K562 (cell line): ENCODE data around the gene KRTAP1-1. TPM values are rescaled to one million over a fixed set of nuclear protein-coding genes. Genes with fewer than 3 reads are reported as not detected.

Experiments used
- ATAC-seq: fragments of 200-7000 bp; cut with Tn5 transposase; 3 replicates; pipeline ENCODE4 v1.9.1; 2020; ENCODE audit warnings: moderate library complexity
- BruUV-seq: library from RNA; stranded (reverse); fragments of 400-500 nt; replicated peaks from 2 replicates; lab custom pipeline; 2021; lab: Mats Ljungman, UMichigan
- CTCF ChIA-PET: fragments of 300-600 bp; formaldehyde crosslinking; extraction: SDS; loops from one replicate; lab custom pipeline; 2021; ENCODE audit warnings: low intra/inter-chr PET ratio; lab: Yijun Ruan, JAX
- POLR2A ChIA-PET: fragments of 300-600, 350-650 bp; sonication (Branson Sonifier 250); formaldehyde crosslinking; extraction: SDS; loops from one replicate; lab custom pipeline; 2021; ENCODE audit warnings: antibody characterized with exemption, inconsistent platforms; lab: Yijun Ruan, JAX
- DNase-seq, 4 experiments: peaks; one replicate each; pipeline versions ENCODE4 v3.0.0 to v3.0.0-alpha.2; 2011 to 2018; ENCODE audit warnings: low spot score in 3 of 4, mixed read lengths in 3 of 4; ENCODE audit errors: extremely low read depth in 1 of 4
- FAIRE-seq: peaks from 2 replicates; lab custom pipeline; 2011; peaks lifted over from hg19 to GRCh38; lab: Jason Lieb, UNC
- H2AFZ ChIP-seq: 2 replicates; pipeline ENCODE4 v1.6.0; 2011; ENCODE audit warnings: low read depth, low read length, control low read depth, inconsistent platforms
- H3K27ac ChIP-seq: fragments of 200-600 bp; 3 replicates; pipeline ENCODE4 v1.8.0; 2011; ENCODE audit warnings: low read depth, mild to moderate bottlenecking, control low read depth, inconsistent platforms, low read length, moderate library complexity, mixed read lengths; ENCODE audit errors: extremely low read depth
- H3K27me3 ChIP-seq, 2 experiments: fragments of 300-600 bp in 1 of 2; 2 replicates in 1 of 2; 3 replicates in 1 of 2; pipeline versions ENCODE4 v1.6.0 to v1.8.0; 2011; ENCODE audit warnings: inconsistent platforms in 2 of 2, low read length in 2 of 2, mild to moderate bottlenecking in 1 of 2, mixed read lengths in 1 of 2, moderate library complexity in 1 of 2; ENCODE audit not compliant: control insufficient read depth in 2 of 2, insufficient read depth in 2 of 2
- H3K36me3 ChIP-seq: fragments of 300-600 bp; 3 replicates; pipeline ENCODE4 v1.8.0; 2011; ENCODE audit warnings: mild to moderate bottlenecking, low read length, inconsistent platforms; ENCODE audit not compliant: control insufficient read depth, insufficient read depth
- H3K4me1 ChIP-seq, 2 experiments: fragments of 200-600 bp in 1 of 2; replicated peaks in 1 of 2; 2 replicates in 1 of 2; 3 replicates in 1 of 2; pipeline versions ENCODE4 v1.5.1 to v1.8.0; 2011; ENCODE audit warnings: inconsistent platforms in 2 of 2, low read length in 2 of 2, mild to moderate bottlenecking in 1 of 2, mixed read lengths in 1 of 2, moderate library complexity in 1 of 2; ENCODE audit not compliant: control insufficient read depth in 2 of 2, insufficient read depth in 2 of 2
- H3K4me2 ChIP-seq: 2 replicates; pipeline ENCODE4 v1.6.1; 2011; ENCODE audit warnings: low read length, control low read depth, inconsistent platforms, mixed read lengths; ENCODE audit not compliant: insufficient read depth
- H3K4me3 ChIP-seq: fragments of 200-600 bp; sonication (generic), shearing (Covaris generic); 2 replicates; pipeline ENCODE4 v1.5.1; 2016; ENCODE audit warnings: control low read depth, inconsistent platforms
- H3K79me2 ChIP-seq: fragments of 200-600 bp; 3 replicates; pipeline ENCODE4 v1.8.0; 2011; ENCODE audit warnings: low read length, inconsistent platforms; ENCODE audit not compliant: control insufficient read depth, insufficient read depth
- H3K9ac ChIP-seq, 2 experiments: 2 replicates each; pipeline versions ENCODE4 v1.6.0 to v1.6.1; 2011; ENCODE audit warnings: low read depth in 2 of 2, low read length in 2 of 2, control low read depth in 1 of 2, inconsistent platforms in 1 of 2, mild to moderate bottlenecking in 1 of 2, mixed read lengths in 1 of 2; ENCODE audit not compliant: insufficient read depth in 1 of 2
- H3K9me1 ChIP-seq: one replicate; pipeline ENCODE4 v1.6.0; 2011; ENCODE audit warnings: inconsistent platforms, mild to moderate bottlenecking, low read length, moderate library complexity; ENCODE audit not compliant: control insufficient read depth, insufficient read depth
- H3K9me3 ChIP-seq: replicated peaks from 2 replicates; pipeline ENCODE4 v1.5.1; 2011; ENCODE audit warnings: low read depth, low read length, inconsistent platforms; ENCODE audit not compliant: control insufficient read depth, insufficient read depth
- H4K20me1 ChIP-seq: replicated peaks from 2 replicates; pipeline ENCODE4 v1.6.1; 2011; ENCODE audit warnings: low read length, inconsistent platforms, mixed read lengths; ENCODE audit not compliant: control insufficient read depth, insufficient read depth
- CXXC5 ChIP-seq: fragments of 250-450 bp; sonication (Bioruptor Pico); IDR thresholded peaks from 2 replicates; pipeline ENCODE4 v1.8.0; 2022; ENCODE audit warnings: inconsistent platforms, mild to moderate bottlenecking, moderate library complexity
- DNMT1 ChIP-seq: fragments of 450-650 bp; IDR thresholded peaks from 2 replicates; pipeline ENCODE4 v1.6.1; 2016; ENCODE audit warnings: antibody characterized with exemption, mild to moderate bottlenecking
- EP300 ChIP-seq: IDR thresholded peaks from 2 replicates; pipeline ENCODE4 v1.6.1; 2012; ENCODE audit warnings: low read length, improper control_type of control experiment
- EP400 ChIP-seq: fragments of 450-650 bp; IDR thresholded peaks from 2 replicates; pipeline ENCODE4 v1.6.1; 2017; ENCODE audit warnings: antibody characterized with exemption, mild to moderate bottlenecking, moderate library complexity
- KDM1A ChIP-seq, 2 experiments: fragments of 450-650 bp; IDR thresholded peaks; 2 replicates each; pipeline ENCODE4 v1.6.1; 2016; ENCODE audit warnings: mild to moderate bottlenecking in 2 of 2
- MCM3 ChIP-seq: fragments of 450-650 bp; IDR thresholded peaks from 2 replicates; pipeline ENCODE4 v1.6.1; 2016
- MTF1 ChIP-seq: fragments of 250-450 bp; sonication (Bioruptor Pico); IDR thresholded peaks from 2 replicates; pipeline ENCODE4 v1.9.0; 2021; ENCODE audit warnings: moderate library complexity, mild to moderate bottlenecking, inconsistent platforms, borderline replicate concordance
- NFIC ChIP-seq: fragments of 450-650 bp; IDR thresholded peaks from 2 replicates; pipeline ENCODE4 v1.6.1; 2017; ENCODE audit warnings: mild to moderate bottlenecking, inconsistent platforms
- NR3C1 ChIP-seq: sonication (generic); formaldehyde crosslinking; IDR thresholded peaks from 2 replicates; pipeline ENCODE4 v1.8.1; 2022; ENCODE audit warnings: missing genetic modification reagents
- POLR3A ChIP-seq: IDR thresholded peaks from 2 replicates; pipeline ENCODE4 v1.6.1; 2011; ENCODE audit warnings: borderline replicate concordance, mild to moderate bottlenecking, moderate library complexity; ENCODE audit not compliant: insufficient read length, insufficient read depth; ENCODE audit errors: extremely low read depth
- SAFB ChIP-seq: fragments of 200-400 bp; formaldehyde crosslinking; IDR thresholded peaks from 2 replicates; pipeline ENCODE4 v1.6.1; 2017; ENCODE audit warnings: low read depth, low read length, borderline replicate concordance
- SAFB2 ChIP-seq: fragments of 200-400 bp; formaldehyde crosslinking; IDR thresholded peaks from 2 replicates; pipeline ENCODE4 v1.6.1; 2018; ENCODE audit warnings: borderline replicate concordance, low read length, low read depth, moderate library complexity; ENCODE audit not compliant: severe bottlenecking
- SFPQ ChIP-seq: fragments of 200-400 bp; formaldehyde crosslinking; IDR thresholded peaks from 2 replicates; pipeline ENCODE4 v1.6.1; 2017; ENCODE audit warnings: mild to moderate bottlenecking, low read depth, low read length, moderate library complexity
- SMARCA5 ChIP-seq: fragments of 450-650 bp; IDR thresholded peaks from 2 replicates; pipeline ENCODE4 v1.6.1; 2016
- TRIM25 ChIP-seq: fragments of 450-650 bp; IDR thresholded peaks from 2 replicates; pipeline ENCODE4 v1.7.0; 2016; ENCODE audit warnings: borderline replicate concordance
- ZNF277 ChIP-seq: fragments of 250-450 bp; sonication (Bioruptor Pico); IDR thresholded peaks from 2 replicates; pipeline ENCODE4 v1.8.0; 2022; ENCODE audit warnings: inconsistent platforms, mild to moderate bottlenecking, moderate library complexity, borderline replicate concordance
- ZNF507 ChIP-seq: conservative IDR thresholded peaks from 2 replicates; pipeline ENCODE4 v1.6.1; 2017; ENCODE audit warnings: missing genetic modification characterization, missing compliant biosample characterization
- WGBS: fragments of 100-300 bp; shearing (Covaris generic); methylation state at CpG from one replicate; pipeline ENCODE4 v1.1.6; 2016; ENCODE audit warnings: low coverage, mixed read lengths; ENCODE audit not compliant: insufficient coverage; ENCODE audit errors: missing lambda C conversion rate; 5-methylcytosine and 5-hydroxymethylcytosine counted together
- in situ Hi-C: fragments of 300-500 bp; cut with MboI; formaldehyde crosslinking; loops from 4 replicates; pipeline ENCODE4 v1.15.0; 2018; ENCODE audit warnings: inconsistent platforms, mixed read lengths
- intact Hi-C: fragments of 100-400 bp; cut with micrococcal nuclease; formaldehyde crosslinking; loops from 2 replicates; pipeline ENCODE4 v1.14.2; 2022
- polyA plus RNA-seq, 8 experiments: library from polyadenylated mRNA; depleted of rRNA in 4 of 8; stranded (reverse) in 5 of 8; unstranded in 3 of 8; fragments of >200 nt; fragmentation: Nextera tagmentation in 2 of 8; fragmentation: Illumina TruSeq in 1 of 8; extraction: Ambion mirVana in 2 of 8; extraction: Trizol in 1 of 8; gene quantifications; 2 replicates each; pipeline versions ENCODE4 v1.2.1 to v1.2.3, GENCODE V29; 2011 to 2014; ENCODE audit warnings: inconsistent platforms in 1 of 8, missing spikeins in 1 of 8
- total RNA-seq, 7 experiments: library from RNA; depleted of rRNA in 6 of 7; stranded (reverse); fragments of >200 nt in 6 of 7; fragmentation: Illumina TruSeq in 2 of 7; extraction: Trizol in 2 of 7; gene quantifications; 2 replicates each; pipeline versions ENCODE4 v1.2.1 to v1.2.3, GENCODE V29; 2011 to 2021; ENCODE audit warnings: low replicate concordance in 1 of 7

The KRTAP1-1 gene
- total and polyA plus RNA-seq, 9 of the 15 experiments (the other 6 are each of a cell fraction or from before 2014, with no cell fraction given), result not detected

- FAIRE-seq (no peak), ATAC-seq (no peak), DNase-seq (no peak)
- Histone ChIP-seq H3K9me3 (no peaks in the 10 kb centered on the region), H3K27ac (no peak overlapping the region), H3K9ac (no peak overlapping the region), H3K4me1 (no peaks in the 10 kb centered on the region; a peak in 1 of 5 replicates), H4K20me1 (no peaks in the 10 kb centered on the region), H3K36me3 (no peaks in the 10 kb centered on the region), H3K4me2 (no peak overlapping the region), H3K9me1 (no peaks in the 10 kb centered on the region), H3K27me3 (peaks cover 0 to 8% of the 10 kb centered on the region in 2 experiments; a peak in 3 of 5 replicates), H2AFZ (no peak overlapping the region), H3K4me3 (no peak overlapping the region), H3K79me2 (no peaks in the 10 kb centered on the region)
- intact Hi-C loops (no loop called here), in situ Hi-C loops (no loop called here)
- TF ChIP-seq EP300 (no peak), TRIM25 (no peak), ZNF277 (CRISPR knock-in tag) (no peak), CXXC5 (CRISPR knock-in tag) (no peak), NFIC (no peak), SAFB2 (no peak), KDM1A (IDR thresholded peaks at IDR 0.05) (no peak), POLR3A (no peak), MCM3 (no peak), ZNF507 (tag) (no peak), NR3C1 (CRISPR knock-in tag) (no peak), SFPQ (no peak), MTF1 (no peak), EP400 (no peak), SAFB (no peak), SMARCA5 (no peak), DNMT1 (no peak)
- POLR2A ChIA-PET, result no interaction called here
- BruUV-seq, result no TSS peak
- 0% methylated on average over 4 of the region's 4 CpGs for WGBS
- CTCF ChIA-PET, result no interaction called here
These were observed 31.9 kb downstream of the KRTAP1-1 start for GRCh38 chr17:41009301-41009760.
